Liver (tissue), 9 donors: ENCODE data around the gene ANKRD33B. TPM values are rescaled to one million over a fixed set of nuclear protein-coding genes. Genes with fewer than 3 reads are reported as not detected.

ENCODE experiments used
- DNase-seq: peaks from one replicate; pipeline ENCODE4 v3.0.0-alpha.2; 2017; ENCODE audit warnings: low spot score
- H3K27ac ChIP-seq, 2 donors: one replicate each; pipeline ENCODE4 v1.7.0; 2013; ENCODE audit warnings: inconsistent platforms in 2 of 2, low read length in 2 of 2, control low read depth in 1 of 2, low read depth in 1 of 2, mild to moderate bottlenecking in 1 of 2
- H3K27me3 ChIP-seq, 4 donors: one replicate each; pipeline versions ENCODE4 v1.6.1 to v1.7.0; 2013; ENCODE audit warnings: low read length in 3 of 4, inconsistent platforms in 1 of 4, mild to moderate bottlenecking in 1 of 4, moderate library complexity in 1 of 4; ENCODE audit not compliant: control insufficient read depth in 4 of 4, insufficient read depth in 4 of 4
- H3K36me3 ChIP-seq, 4 donors: one replicate each; pipeline versions ENCODE4 v1.6.1 to v1.7.0; 2013; ENCODE audit warnings: low read length in 3 of 4, mild to moderate bottlenecking in 3 of 4, low read depth in 1 of 4, moderate library complexity in 1 of 4; ENCODE audit not compliant: control insufficient read depth in 4 of 4, insufficient read depth in 3 of 4
- H3K4me1 ChIP-seq, 4 donors: one replicate each; pipeline versions ENCODE4 v1.6.1 to v1.7.0; 2013; ENCODE audit warnings: low read length in 3 of 4, mild to moderate bottlenecking in 3 of 4, moderate library complexity in 1 of 4; ENCODE audit not compliant: control insufficient read depth in 4 of 4, insufficient read depth in 4 of 4
- H3K4me3 ChIP-seq, 3 donors: one replicate each; pipeline versions ENCODE4 v1.6.1 to v1.7.0; 2013; ENCODE audit warnings: low read length in 3 of 3, control low read depth in 1 of 3, low read depth in 1 of 3, mild to moderate bottlenecking in 1 of 3
- H3K9ac ChIP-seq, 2 donors: one replicate each; pipeline ENCODE4 v1.7.0; 2013; ENCODE audit warnings: low read length in 2 of 2, mild to moderate bottlenecking in 2 of 2, moderate library complexity in 2 of 2, control low read depth in 1 of 2, low read depth in 1 of 2
- H3K9me3 ChIP-seq, 4 donors: one replicate each; pipeline versions ENCODE4 v1.6.1 to v1.7.0; 2013; ENCODE audit warnings: low read length in 3 of 4; ENCODE audit not compliant: control insufficient read depth in 4 of 4
- ATF3 ChIP-seq: IDR thresholded peaks from 2 replicates; pipeline ENCODE4 v1.6.1; 2016; ENCODE audit warnings: antibody characterized with exemption
- EGR1 ChIP-seq, 2 donors: IDR thresholded peaks; 2 replicates each; pipeline ENCODE4 v1.6.1; 2016 to 2018; ENCODE audit warnings: antibody characterized with exemption in 2 of 2, low read depth in 2 of 2
- FOXA1 ChIP-seq: IDR thresholded peaks from 2 replicates; pipeline ENCODE4 v1.6.1; 2016; ENCODE audit warnings: antibody characterized with exemption
- FOXA2 ChIP-seq: IDR thresholded peaks from 2 replicates; pipeline ENCODE4 v1.6.1; 2016; ENCODE audit warnings: antibody characterized with exemption
- MAX ChIP-seq: IDR thresholded peaks from 2 replicates; pipeline ENCODE4 v1.6.1; 2016; ENCODE audit warnings: antibody characterized with exemption
- NR2F2 ChIP-seq: IDR thresholded peaks from 2 replicates; pipeline ENCODE4 v1.6.1; 2016; ENCODE audit warnings: antibody characterized with exemption
- RAD21 ChIP-seq, 2 donors: IDR thresholded peaks; 2 replicates each; pipeline ENCODE4 v1.6.1; 2016; ENCODE audit warnings: antibody characterized with exemption in 2 of 2, mild to moderate bottlenecking in 2 of 2
- SP1 ChIP-seq: IDR thresholded peaks from 2 replicates; pipeline ENCODE4 v1.6.1; 2018; ENCODE audit warnings: antibody characterized with exemption, mild to moderate bottlenecking
- TAF1 ChIP-seq: conservative IDR thresholded peaks from 2 replicates; pipeline ENCODE4 v1.6.1; 2016; ENCODE audit warnings: antibody characterized with exemption, mild to moderate bottlenecking
- YY1 ChIP-seq: IDR thresholded peaks from 2 replicates; pipeline ENCODE4 v1.6.1; 2016; ENCODE audit warnings: antibody characterized with exemption, mild to moderate bottlenecking
- ZBTB33 ChIP-seq: IDR thresholded peaks from 2 replicates; pipeline ENCODE4 v1.6.1; 2016; ENCODE audit warnings: antibody characterized with exemption
- WGBS: extraction: QIAGEN DNeasy Blood & Tissue Kit; methylation state at CpG from one replicate; pipeline ENCODE4 v1.1.7; 2013; 5-methylcytosine and 5-hydroxymethylcytosine counted together
- polyA plus RNA-seq, 2 donors: library from polyadenylated mRNA; stranded (reverse) in 1 of 2; unstranded in 1 of 2; fragments of 200-250 nt in 1 of 2; fragments of >200 nt in 1 of 2; fragmentation: Nextera tagmentation in 1 of 2; extraction: Ambion mirVana in 1 of 2; gene quantifications; one replicate each; pipeline versions ENCODE4 v1.2.1 to v1.2.3, GENCODE V29; 2013 to 2015
- total RNA-seq, 2 donors: library from RNA; depleted of rRNA; stranded (reverse); fragments of >200 nt; gene quantifications; one replicate each; pipeline ENCODE4 v1.2.3, GENCODE V29; 2014
- donor health status: healthy.
- donor health status: healthy.
- donor health status: healthy.
- donor health status: healthy.
- donor health status: healthy.

ANKRD33B gene
- total and polyA plus RNA-seq, 4 donors, result 0.09 to 1.9 (median 0.25) TPM; not detected in 1

- Histone ChIP-seq H3K36me3 (no peaks in the 10 kb centered on the region), H3K27me3 (no peaks in the 10 kb centered on the region), H3K4me1 (peaks cover 0 to 5% (median 0%) of the 10 kb centered on the region in 4 donors), H3K9ac (no peak overlapping the region), H3K9me3 (no peaks in the 10 kb centered on the region), H3K27ac (no peak overlapping the region), H3K4me3 (no peak overlapping the region)
- TF ChIP-seq TAF1 (no peak), NR2F2 (no peak), YY1 (no peak), ZBTB33 (no peak), SP1 (no peak)
- 55% methylated on average over 4 of the region's 4 CpGs for WGBS
- no peak for DNase-seq
These were observed 89.2 kb downstream of the ANKRD33B start for GRCh38 chr5:10653043-10653442.

- no peaks in the 10 kb centered on the region for H3K9me3 ChIP-seq
- H3K9ac ChIP-seq, result no peak overlapping the region
- peaks cover 0 to 5% (median 0%) of the 10 kb centered on the region in 4 donors for H3K4me1 ChIP-seq
- DNase-seq, result no peak
- no peak overlapping the region for H3K27ac ChIP-seq
- H3K27me3 ChIP-seq, result no peaks in the 10 kb centered on the region
- 83% methylated on average over 12 of the region's 12 CpGs for WGBS
- no peaks in the 10 kb centered on the region for H3K36me3 ChIP-seq
- no peak overlapping the region for H3K4me3 ChIP-seq
- TF ChIP-seq EGR1 (IDR thresholded peaks at IDR 0.05; ENCODE audit: low read depth in 2 of 2) (no peak), FOXA2 (no peak), ATF3 (no peak), MAX (no peak)
These were observed 90.0 kb downstream of the ANKRD33B start for GRCh38 chr5:10653751-10654400.

- Histone ChIP-seq H3K36me3 (no peaks in the 10 kb centered on the region), H3K4me3 (no peak overlapping the region), H3K27me3 (no peaks in the 10 kb centered on the region), H3K27ac (no peak overlapping the region), H3K9me3 (no peaks in the 10 kb centered on the region), H3K4me1 (peaks cover 0 to 1% (median 0%) of the 10 kb centered on the region in 4 donors), H3K9ac (no peak overlapping the region)
- 95% methylated on average over 13 of the region's 13 CpGs for WGBS
- DNase-seq, result no peak
- TF ChIP-seq FOXA1, result no peak
These were observed 90.7 kb downstream of the ANKRD33B start for GRCh38 chr5:10654566-10654965.

GRCh38 chr5:10655161-10655971, 91.5 kb downstream of the ANKRD33B start:
- 91% methylated on average over 29 of the region's 29 CpGs for WGBS
- Histone ChIP-seq H3K27me3 (no peaks in the 10 kb centered on the region), H3K4me3 (no peak overlapping the region), H3K36me3 (no peaks in the 10 kb centered on the region), H3K27ac (no peak overlapping the region), H3K9me3 (no peaks in the 10 kb centered on the region), H3K4me1 (no peaks in the 10 kb centered on the region), H3K9ac (no peak overlapping the region)
- DNase-seq, result no peak
- TF ChIP-seq RAD21 (IDR thresholded peaks at IDR 0.05), result no peak
